ENCODE results near the gene ZDHHC14. TPM values are rescaled to one million over a fixed set of nuclear protein-coding genes. Genes with fewer than 3 reads are reported as not detected.
A peak's percentile ranks its signal among the peaks of the same experiment; 100 is the strongest.

The ZDHHC14 gene
- total RNA-seq, 1 donor from 2014 or later: 15.2 TPM

DNA sequence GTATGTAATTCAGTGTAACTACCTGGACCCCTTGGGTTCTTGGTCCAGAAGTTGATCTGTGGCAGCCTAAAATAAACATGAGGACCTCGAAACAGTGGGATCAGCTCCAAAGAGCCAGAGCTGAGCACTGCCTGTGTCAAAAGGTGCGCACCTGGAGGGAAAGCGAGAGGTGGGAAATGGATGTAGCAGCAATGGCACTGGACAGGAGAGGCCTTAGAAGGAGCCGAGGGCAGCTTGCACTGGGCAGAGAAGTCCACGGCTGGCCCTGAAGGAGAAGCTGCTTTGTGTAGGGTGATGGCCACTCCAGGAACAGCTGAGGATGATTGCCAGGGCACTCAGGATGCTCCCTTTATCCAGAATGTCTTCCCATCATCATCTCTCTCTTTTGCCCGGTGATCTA lies 228.1 kb downstream of the ZDHHC14 start:
- no peak overlapping the region for H3K27ac ChIP-seq
- intact Hi-C loops (cut with DNase I): loop anchor here (10.0 kb wide), 1 partner anchor 56 kb away; no protein-coding TSS in a partner anchor
- no peak for DNase-seq (ENCODE audit: extremely low spot score in 2 of 2)
- TF ChIP-seq POLR2A (IDR thresholded peaks at IDR 0.05) (no peak), POLR2AphosphoS5 (IDR thresholded peaks at IDR 0.05; ENCODE audit: insufficient read depth in 1 of 2, low read depth in 1 of 2) (no peak), CTCF (IDR thresholded peaks at IDR 0.05) (no peak)
- peaks cover 14% of the 10 kb centered on the region for H3K4me1 ChIP-seq
- H3K9me3 ChIP-seq: no peaks in the 10 kb centered on the region
- no peaks in the 10 kb centered on the region for H3K36me3 ChIP-seq
- H3K4me3 ChIP-seq: no peak overlapping the region
- no peaks in the 10 kb centered on the region for H3K27me3 ChIP-seq

GRCh38 chr6:157609556-157609955 lies 228.6 kb downstream of the ZDHHC14 start:
- H3K9me3 ChIP-seq: no peaks in the 10 kb centered on the region
- no peak overlapping the region for H3K27ac ChIP-seq
- intact Hi-C loops (cut with DNase I): loop anchor here (10.0 kb wide), 1 partner anchor 55 kb away; no protein-coding TSS in a partner anchor
- no peak for DNase-seq (ENCODE audit: extremely low spot score in 2 of 2)
- no peaks in the 10 kb centered on the region for H3K36me3 ChIP-seq
- H3K27me3 ChIP-seq: no peaks in the 10 kb centered on the region
- peaks cover 15% of the 10 kb centered on the region for H3K4me1 ChIP-seq
- TF ChIP-seq POLR2AphosphoS5 (IDR thresholded peaks at IDR 0.05; ENCODE audit: insufficient read depth in 1 of 2, low read depth in 1 of 2) (no peak), CTCF (IDR thresholded peaks at IDR 0.05) (no peak), POLR2A (IDR thresholded peaks at IDR 0.05) (no peak)
- H3K4me3 ChIP-seq: no peak overlapping the region

DNA sequence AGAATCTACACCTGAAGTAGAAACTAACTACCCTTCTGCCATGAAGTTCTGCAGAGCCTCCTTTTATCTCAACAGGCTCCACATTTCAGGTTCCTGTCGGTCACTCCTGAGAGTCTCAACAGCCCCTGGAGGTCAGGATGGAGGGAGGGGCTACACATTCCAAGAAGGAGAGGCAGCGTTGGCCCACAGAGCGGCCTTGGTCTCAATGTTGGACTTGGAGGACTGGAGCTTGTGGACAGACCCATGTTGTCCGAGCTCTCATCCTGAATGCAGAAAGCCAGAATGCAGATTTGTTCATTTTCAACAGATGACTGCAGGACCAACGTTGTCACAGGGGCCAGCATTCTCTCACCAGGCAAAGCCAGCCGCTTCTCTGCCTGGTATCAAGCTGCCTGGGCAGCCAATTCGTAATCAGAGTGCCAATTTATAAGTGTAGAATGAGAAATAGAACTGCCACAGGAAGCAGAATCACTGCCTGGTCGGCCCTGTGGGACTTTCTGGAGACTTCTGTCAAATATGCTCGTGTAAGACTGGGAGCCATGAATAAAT lies 229.5 kb downstream of the ZDHHC14 start:
- intact Hi-C loops (cut with DNase I): no loop called here
- DNase-seq (ENCODE audit: extremely low spot score in 2 of 2): no peak

DNA sequence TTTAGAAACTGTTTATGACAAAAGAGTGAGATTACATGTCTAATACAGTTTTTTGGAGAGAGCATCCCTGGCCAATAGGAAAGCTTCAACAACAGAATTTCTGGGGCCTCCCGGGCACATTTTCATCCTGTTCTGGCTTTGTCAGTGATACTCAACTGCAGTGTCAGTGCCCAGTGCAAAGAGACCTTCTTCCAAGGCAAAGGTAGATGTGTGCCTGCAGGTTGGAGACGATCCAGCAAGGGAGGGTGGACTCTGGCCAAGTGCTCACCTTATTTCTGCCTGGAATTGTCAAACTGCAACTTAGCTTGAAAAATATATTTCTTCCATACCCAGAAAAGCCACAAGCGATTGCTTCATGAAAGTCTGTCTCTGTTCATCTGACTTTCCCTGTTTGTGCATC lies 230.4 kb downstream of the ZDHHC14 start:
- Histone ChIP-seq H3K36me3 (no peaks in the 10 kb centered on the region), H3K4me1 (peaks cover 24% of the 10 kb centered on the region), H3K4me3 (no peak overlapping the region), H3K27ac (no peak overlapping the region), H3K9me3 (no peaks in the 10 kb centered on the region), H3K27me3 (no peaks in the 10 kb centered on the region)
- DNase-seq (ENCODE audit: extremely low spot score in 2 of 2): no peak
- no peak for TF ChIP-seq POLR2AphosphoS5 (IDR thresholded peaks at IDR 0.05; ENCODE audit: insufficient read depth in 1 of 2, low read depth in 1 of 2)
- no peak for TF ChIP-seq POLR2A (IDR thresholded peaks at IDR 0.05)
- no peak for TF ChIP-seq CTCF (IDR thresholded peaks at IDR 0.05)
- intact Hi-C loops (cut with DNase I): no loop called here

More for the DNA sequence above, 229.5 kb downstream of the ZDHHC14 start:
- Histone ChIP-seq H3K4me1 (peaks cover 24% of the 10 kb centered on the region), H3K9me3 (no peaks in the 10 kb centered on the region), H3K4me3 (no peak overlapping the region), H3K27me3 (no peaks in the 10 kb centered on the region), H3K27ac (no peak overlapping the region), H3K36me3 (no peaks in the 10 kb centered on the region)
- TF ChIP-seq POLR2AphosphoS5 (IDR thresholded peaks at IDR 0.05; ENCODE audit: insufficient read depth in 1 of 2, low read depth in 1 of 2): no peak

DNA sequence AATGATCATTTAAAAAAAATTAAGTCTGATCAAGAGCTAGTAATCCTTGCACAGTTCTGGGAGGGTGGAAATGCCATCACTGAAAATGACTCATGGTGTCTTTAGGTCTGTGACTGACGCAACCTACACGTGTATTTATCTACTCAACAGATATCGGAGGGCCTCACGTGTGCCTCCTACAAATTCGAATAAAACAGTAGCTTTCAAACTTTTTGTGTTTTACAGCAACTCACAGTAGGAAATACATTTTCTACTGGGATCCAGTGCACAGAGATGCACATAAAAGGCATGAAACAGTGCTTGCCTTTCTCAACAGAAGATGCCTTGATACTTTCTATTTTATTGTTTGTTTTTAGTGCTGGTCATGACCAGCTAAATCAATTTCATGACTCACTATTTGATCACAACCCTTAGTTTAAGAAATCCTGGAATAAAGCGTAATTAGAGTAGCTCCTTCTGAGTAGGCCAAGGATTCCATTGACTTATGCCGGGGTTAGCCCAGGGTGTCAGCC lies 232.1 kb downstream of the ZDHHC14 start:
- no peak overlapping the region for H3K4me3 ChIP-seq
- TF ChIP-seq CTCF (IDR thresholded peaks at IDR 0.05): no peak
- TF ChIP-seq POLR2A (IDR thresholded peaks at IDR 0.05): no peak
- TF ChIP-seq POLR2AphosphoS5 (IDR thresholded peaks at IDR 0.05; ENCODE audit: insufficient read depth in 1 of 2, low read depth in 1 of 2): no peak
- no peaks in the 10 kb centered on the region for H3K27me3 ChIP-seq
- intact Hi-C loops (cut with DNase I): no loop called here
- no peaks in the 10 kb centered on the region for H3K36me3 ChIP-seq
- peak overlapping the region; percentile 38 for H3K27ac ChIP-seq
- DNase-seq (ENCODE audit: extremely low spot score in 2 of 2): no peak
- no peaks in the 10 kb centered on the region for H3K9me3 ChIP-seq
- H3K4me1 ChIP-seq: peaks cover 24% of the 10 kb centered on the region

Data from vagina (tissue), 2 donors.